Activated T-helper 1 cell treated with Interleukin-2 at 50 U/mL for 16 hours (primary cell): ENCODE data around the gene GSTM3.
"Not testable (repeated sequence)": the region's sequence is repeated elsewhere in the genome, so short reads cannot be mapped to it uniquely, and the experiment has no call there.

Experiments
- DNase-seq: peaks from one replicate; pipeline ENCODE4 v3.0.0-alpha.2; 2020; ENCODE audit warnings: low read depth

GSTM3 gene

GRCh38 chr1:109726728-109727373 is 14.0 kb downstream of the GSTM3 start:
- DNase-seq: no peak

- DNase-seq: no peak
Measured at GRCh38 chr1:109726007-109726406, 14.8 kb downstream of the GSTM3 start.

- no peak for DNase-seq
Measured at GRCh38 chr1:109725510-109725909, 15.3 kb downstream of the GSTM3 start.

- no peak for DNase-seq
Measured at GRCh38 chr1:109724933-109725332, 15.9 kb downstream of the GSTM3 start.

- DNase-seq: no peak
Measured at GRCh38 chr1:109722908-109723691, 17.7 kb downstream of the GSTM3 start.

- DNase-seq: no peak
Measured at GRCh38 chr1:109721971-109722370, 18.9 kb downstream of the GSTM3 start.

- no peak for DNase-seq
Measured at GRCh38 chr1:109721042-109721441, 19.8 kb downstream of the GSTM3 start.

GRCh38 chr1:109719337-109719837 is 21.5 kb downstream of the GSTM3 start:
- no peak for DNase-seq

- DNase-seq: no peak
Measured at GRCh38 chr1:109718495-109718894, 22.3 kb downstream of the GSTM3 start.

GRCh38 chr1:109717729-109718128 is 23.1 kb downstream of the GSTM3 start:
- DNase-seq: no peak

- DNase-seq: no peak
Measured at GRCh38 chr1:109716570-109717090, 24.2 kb downstream of the GSTM3 start.

- DNase-seq: no peak
Measured at GRCh38 chr1:109716121-109716520, 24.7 kb downstream of the GSTM3 start.

GRCh38 chr1:109714661-109715372 is 26.0 kb downstream of the GSTM3 start:
- no peak for DNase-seq

GRCh38 chr1:109713636-109714035 is 27.2 kb downstream of the GSTM3 start:
- DNase-seq: no peak

- no peak for DNase-seq
Measured at GRCh38 chr1:109712321-109712864, 28.4 kb downstream of the GSTM3 start.

- not testable (repeated sequence) for DNase-seq
Measured at GRCh38 chr1:109711593-109712320, 29.1 kb downstream of the GSTM3 start, which contains the start of gene GSTM5. TSS of gene GSTM5 (plus strand) at chr1:109712251. CDS start at chr1:109712313, 62 bp downstream.

- DNase-seq: not testable (repeated sequence)
Measured at GRCh38 chr1:109709822-109710221, 31.0 kb downstream of the GSTM3 start.

GRCh38 chr1:109708949-109709348 is 31.9 kb downstream of the GSTM3 start:
- DNase-seq: not testable (repeated sequence)

- no peak for DNase-seq
Measured at GRCh38 chr1:109705411-109705810, 35.4 kb downstream of the GSTM3 start.

- DNase-seq: no peak
Measured at GRCh38 chr1:109704173-109704572, 36.7 kb downstream of the GSTM3 start.

- DNase-seq: not testable (repeated sequence)
Measured at GRCh38 chr1:109702940-109703339, 37.9 kb downstream of the GSTM3 start.
